HS-27A (cell line): Measurements from ENCODE around the gene SH3RF3.

ENCODE experiments used
- DNase-seq: peaks from one replicate; pipeline ENCODE4 v3.0.0-alpha.2; 2012; ENCODE audit warnings: low read depth, missing footprints

The SH3RF3 gene

GRCh38 chr2:109243526-109244303, 114.7 kb downstream of the SH3RF3 start:
- no peak for DNase-seq

- no peak for DNase-seq
Measured at GRCh38 chr2:109244304-109244582, 115.2 kb downstream of the SH3RF3 start.

- no peak for DNase-seq
Measured at GRCh38 chr2:109244750-109245382, 115.9 kb downstream of the SH3RF3 start.

GRCh38 chr2:109246176-109246575, 117.2 kb downstream of the SH3RF3 start:
- DNase-seq: no peak

GRCh38 chr2:109246616-109247015, 117.6 kb downstream of the SH3RF3 start:
- DNase-seq: no peak

GRCh38 chr2:109247340-109247739, 118.3 kb downstream of the SH3RF3 start:
- DNase-seq: no peak

- no peak for DNase-seq
Measured at GRCh38 chr2:109247812-109248211, 118.8 kb downstream of the SH3RF3 start.

- DNase-seq: no peak
Measured at GRCh38 chr2:109248590-109248989, 119.6 kb downstream of the SH3RF3 start.

GRCh38 chr2:109253217-109253616, 124.2 kb downstream of the SH3RF3 start:
- no peak for DNase-seq

- no peak for DNase-seq
Measured at GRCh38 chr2:109254174-109254904, 125.3 kb downstream of the SH3RF3 start.

GRCh38 chr2:109255654-109256053, 126.6 kb downstream of the SH3RF3 start:
- no peak for DNase-seq

GRCh38 chr2:109256111-109256510, 127.1 kb downstream of the SH3RF3 start:
- DNase-seq: no peak

- no peak for DNase-seq
Measured at GRCh38 chr2:109256921-109257320, 127.9 kb downstream of the SH3RF3 start.

- no peak for DNase-seq
Measured at GRCh38 chr2:109257653-109258052, 128.6 kb downstream of the SH3RF3 start.

- DNase-seq: no peak
Measured at GRCh38 chr2:109258376-109258775, 129.4 kb downstream of the SH3RF3 start.

GRCh38 chr2:109258905-109259540, 130.0 kb downstream of the SH3RF3 start:
- no peak for DNase-seq

- no peak for DNase-seq
Measured at GRCh38 chr2:109259671-109260070, 130.7 kb downstream of the SH3RF3 start.

GRCh38 chr2:109260116-109260855, 131.3 kb downstream of the SH3RF3 start:
- no peak for DNase-seq

- DNase-seq: no peak
Measured at GRCh38 chr2:109260886-109261700, 132.1 kb downstream of the SH3RF3 start.

- DNase-seq: no peak
Measured at GRCh38 chr2:109261906-109262631, 133.1 kb downstream of the SH3RF3 start.
